HCT116 (cell line): ENCODE data around the gene GARIN5A. TPM values are rescaled to one million over a fixed set of nuclear protein-coding genes. Genes with fewer than 3 reads are reported as not detected.

Experiments used
- ATAC-seq: fragments of 200-7000 bp; cut with Tn5 transposase; 2 replicates; pipeline ENCODE4 v1.9.1; 2020; ENCODE audit warnings: mild to moderate bottlenecking, moderate library complexity
- BruUV-seq: library from RNA; stranded (reverse); fragments of 400-500 nt; replicated peaks from 2 replicates; lab custom pipeline; 2021; lab: Mats Ljungman, UMichigan
- CTCF ChIA-PET: fragments of 300-600 bp; sonication (Branson Sonifier 250); formaldehyde crosslinking; loops from one replicate; lab custom pipeline; 2021; ENCODE audit warnings: antibody characterized with exemption; lab: Charles Lee
- POLR2A ChIA-PET: fragments of 300-600, 350-600 bp; sonication (Branson Sonifier 250); formaldehyde crosslinking; loops from one replicate; lab custom pipeline; 2021; ENCODE audit warnings: antibody characterized with exemption; lab: Charles Lee
- RAD21 ChIA-PET, 2 experiments: fragments of 300-600 bp; sonication (Branson Sonifier 250); formaldehyde crosslinking; loops; one replicate each; lab custom pipeline; 2023; ENCODE audit warnings: low total read pairs in 2 of 2; ENCODE audit not compliant: uncharacterized antibody in 2 of 2, unreplicated experiment in 2 of 2, low non-redundant PET in 1 of 2; lab: Charles Lee
- DNase-seq: peaks from one replicate; pipeline ENCODE4 v3.0.0-alpha.2; 2010; ENCODE audit warnings: low read depth, low spot score
- H2AFZ ChIP-seq: fragments of 200-600 bp; shearing (Covaris generic), sonication (generic); 2 replicates; pipeline ENCODE4 v1.6.1; 2017; ENCODE audit warnings: low read depth, mixed run types, mixed read lengths, antibody characterized with exemption, low read length; ENCODE audit not compliant: poor library complexity, severe bottlenecking
- H3K27ac ChIP-seq: 2 replicates; pipeline ENCODE4 v1.5.1; 2012; ENCODE audit warnings: low read depth, low read length
- H3K27me3 ChIP-seq: fragments of 200-600 bp; sonication (generic); 2 replicates; pipeline ENCODE4 v1.6.1; 2016; ENCODE audit warnings: mixed run types, low read length, mixed read lengths; ENCODE audit not compliant: insufficient read depth
- H3K36me3 ChIP-seq, 2 experiments: fragments of 200-500 bp in 1 of 2; fragments of 200-600 bp in 1 of 2; sonication (Bioruptor generic) in 1 of 2; sonication (generic) in 1 of 2; 2 replicates each; pipeline versions ENCODE4 v1.5.1 to v1.6.1; 2014 to 2016; ENCODE audit warnings: low read length in 2 of 2, inconsistent platforms in 1 of 2, mixed read lengths in 1 of 2, mixed run types in 1 of 2; ENCODE audit not compliant: insufficient read depth in 2 of 2, control insufficient read depth in 1 of 2
- H3K4me1 ChIP-seq, 2 experiments: fragments of 200-600 bp in 1 of 2; sonication (generic) in 1 of 2; 2 replicates each; pipeline versions ENCODE4 v1.5.1 to v1.6.1; 2012 to 2017; ENCODE audit warnings: low read length in 2 of 2, inconsistent platforms in 1 of 2, mild to moderate bottlenecking in 1 of 2, mixed read lengths in 1 of 2, mixed run types in 1 of 2, moderate library complexity in 1 of 2; ENCODE audit not compliant: insufficient read depth in 2 of 2, control insufficient read depth in 1 of 2
- H3K4me2 ChIP-seq: fragments of 200-600 bp; sonication (generic); 2 replicates; pipeline ENCODE4 v1.6.1; 2017; ENCODE audit warnings: mixed run types, low read length, mixed read lengths
- H3K4me3 ChIP-seq, 2 experiments: fragments of 200-600 bp in 1 of 2; sonication (generic) in 1 of 2; replicated peaks in 1 of 2; 2 replicates each; pipeline ENCODE4 v1.5.1; 2011 to 2016; ENCODE audit warnings: low read length in 2 of 2, control low read depth in 1 of 2, low read depth in 1 of 2, mild to moderate bottlenecking in 1 of 2, mixed read lengths in 1 of 2, mixed run types in 1 of 2
- H3K79me2 ChIP-seq: fragments of 200-600 bp; sonication (generic); 2 replicates; pipeline ENCODE4 v1.6.1; 2017; ENCODE audit warnings: mild to moderate bottlenecking, mixed run types, low read length, moderate library complexity, mixed read lengths; ENCODE audit not compliant: insufficient read depth
- H3K9ac ChIP-seq: fragments of 200-600 bp; sonication (generic); 2 replicates; pipeline ENCODE4 v1.6.1; 2016; ENCODE audit warnings: low read length, mixed read lengths
- H3K9me2 ChIP-seq: fragments of 200-600 bp; sonication (generic), shearing (Covaris generic); 2 replicates; pipeline ENCODE4 v1.6.1; 2017; ENCODE audit warnings: mixed run types, mild to moderate bottlenecking, moderate library complexity; ENCODE audit not compliant: insufficient read depth
- H3K9me3 ChIP-seq, 2 experiments: fragments of 200-500 bp in 1 of 2; fragments of 200-600 bp in 1 of 2; sonication (Bioruptor generic) in 1 of 2; sonication (generic) in 1 of 2; 2 replicates each; pipeline ENCODE4 v1.6.1; 2014 to 2017; ENCODE audit warnings: low read length in 2 of 2, mixed read lengths in 2 of 2, inconsistent platforms in 1 of 2, low read depth in 1 of 2, mild to moderate bottlenecking in 1 of 2, mixed run types in 1 of 2, moderate library complexity in 1 of 2; ENCODE audit not compliant: control insufficient read depth in 1 of 2, insufficient read depth in 1 of 2
- H4K20me1 ChIP-seq: fragments of 200-600 bp; sonication (generic), shearing (Covaris generic); 2 replicates; pipeline ENCODE4 v1.6.1; 2017; ENCODE audit warnings: mixed run types, mild to moderate bottlenecking, moderate library complexity; ENCODE audit not compliant: insufficient read depth
- ATF3 ChIP-seq: IDR thresholded peaks from 2 replicates; pipeline ENCODE4 v1.6.1; 2012
- CBX3 ChIP-seq: IDR thresholded peaks from 2 replicates; pipeline ENCODE4 v1.6.1; 2012; ENCODE audit warnings: low read depth
- CEBPB ChIP-seq: IDR thresholded peaks from 2 replicates; pipeline ENCODE4 v1.6.1; 2012; ENCODE audit warnings: low read depth
- EGR1 ChIP-seq: IDR thresholded peaks from 2 replicates; pipeline ENCODE4 v1.6.1; 2012; ENCODE audit warnings: low read depth
- ELF1 ChIP-seq: IDR thresholded peaks from 2 replicates; pipeline ENCODE4 v1.6.1; 2012; ENCODE audit warnings: low read depth, borderline replicate concordance
- EZH2 ChIP-seq: fragments of 200-600 bp; sonication (generic); IDR thresholded peaks from 2 replicates; pipeline ENCODE4 v1.6.1; 2017; ENCODE audit warnings: antibody characterized with exemption, mixed run types
- EZH2phosphoT487 ChIP-seq: fragments of 200-600 bp; IDR thresholded peaks from 2 replicates; pipeline ENCODE4 v1.6.1; 2018; ENCODE audit warnings: antibody characterized with exemption, borderline replicate concordance
- JUND ChIP-seq: IDR thresholded peaks from 2 replicates; pipeline ENCODE4 v1.6.1; 2012
- MAX ChIP-seq: IDR thresholded peaks from 2 replicates; pipeline ENCODE4 v1.6.1; 2012
- POLR2A ChIP-seq: IDR thresholded peaks from 2 replicates; pipeline ENCODE4 v1.7.0; 2011; ENCODE audit warnings: borderline replicate concordance; ENCODE audit not compliant: insufficient read depth, insufficient read length; ENCODE audit errors: extremely low read depth
- POLR2AphosphoS5 ChIP-seq: IDR thresholded peaks from 2 replicates; pipeline ENCODE4 v1.6.1; 2011; ENCODE audit warnings: mild to moderate bottlenecking, low read depth, low read length, moderate library complexity
- RAD21 ChIP-seq: IDR thresholded peaks from 2 replicates; pipeline ENCODE4 v1.6.1; 2012; ENCODE audit warnings: low read depth, mild to moderate bottlenecking
- REST ChIP-seq: IDR thresholded peaks from 2 replicates; pipeline ENCODE4 v1.6.1; 2012; ENCODE audit warnings: low read depth
- SIN3A ChIP-seq: IDR thresholded peaks from 2 replicates; pipeline ENCODE4 v1.6.1; 2012; ENCODE audit warnings: low read depth
- SP1 ChIP-seq: IDR thresholded peaks from 2 replicates; pipeline ENCODE4 v1.6.1; 2012; ENCODE audit warnings: low read depth
- TCF7L2 ChIP-seq: IDR thresholded peaks from 2 replicates; pipeline ENCODE4 v1.7.0; 2011; ENCODE audit warnings: borderline replicate concordance, inconsistent platforms; ENCODE audit not compliant: insufficient read depth, insufficient read length; ENCODE audit errors: extremely low read depth
- YY1 ChIP-seq: IDR thresholded peaks from 2 replicates; pipeline ENCODE4 v1.6.1; 2011; ENCODE audit warnings: low read length, low read depth, moderate library complexity, mild to moderate bottlenecking; ENCODE audit not compliant: insufficient replicate concordance; ENCODE audit errors: extremely low read depth
- ZBTB33 ChIP-seq: IDR thresholded peaks from 2 replicates; pipeline ENCODE4 v1.6.1; 2011; ENCODE audit warnings: mild to moderate bottlenecking, low read length, moderate library complexity; ENCODE audit not compliant: insufficient replicate concordance; ENCODE audit errors: extremely low read depth
- ZNF274 ChIP-seq: fragments of 200-500 bp; sonication (Bioruptor generic); IDR thresholded peaks from 2 replicates; pipeline ENCODE4 v1.6.1; 2014; ENCODE audit warnings: mild to moderate bottlenecking, low read depth, low read length, inconsistent platforms
- intact Hi-C: fragments of 100-400 bp; cut with micrococcal nuclease; formaldehyde crosslinking; loops from 2 replicates; pipeline ENCODE4 v1.10.0; 2022
- total RNA-seq: library from RNA; stranded (reverse); gene quantifications from one replicate; pipeline ENCODE4 v1.2.1, GENCODE V29; 2021; ENCODE audit not compliant: unreplicated experiment

The GARIN5A gene
- total RNA-seq, 1 experiment from 2014 or later = 12.2 TPM

GRCh38 chr19:50459638-50460037 is 17.0 kb downstream of the GARIN5A start (continued):
- TF ChIP-seq REST (no peak), EGR1 (no peak), ATF3 (no peak), POLR2AphosphoS5 (no peak), ELF1 (no peak)
- TF ChIP-seq, all 23 proteins: peak for 0

- Histone ChIP-seq H2AFZ (no peak overlapping the region), H3K27me3 (no peaks in the 10 kb centered on the region), H3K79me2 (no peaks in the 10 kb centered on the region), H3K4me1 (peaks cover 7 to 26% of the 10 kb centered on the region in 2 experiments), H4K20me1 (no peaks in the 10 kb centered on the region), H3K36me3 (no peaks in the 10 kb centered on the region), H3K9ac (no peak overlapping the region), H3K9me2 (no peaks in the 10 kb centered on the region), H3K4me3 (no peak overlapping the region), H3K4me2 (no peak overlapping the region), H3K9me3 (no peaks in the 10 kb centered on the region), H3K27ac (no peak overlapping the region)
- ChIA-PET CTCF (no interaction called here), RAD21 (no interaction called here), POLR2A (no interaction called here)
- no TSS peak for BruUV-seq
- intact Hi-C loops = no loop called here
- TF ChIP-seq ATF3 (no peak), JUND (no peak), CEBPB (no peak), POLR2A (no peak), YY1 (no peak), CBX3 (no peak), EZH2phosphoT487 (no peak), RAD21 (no peak), ZNF274 (no peak), TCF7L2 (no peak), SP1 (no peak), EZH2 (no peak), SIN3A (no peak), ZBTB33 (no peak), MAX (no peak), ELF1 (no peak)
- ATAC-seq = no peak
- DNase-seq = no peak
Observed at GRCh38 chr19:50459067-50459456, 17.6 kb downstream of the GARIN5A start.
